Natural killer cell (primary cell): Measurements from ENCODE around the gene SYVN1. TPM values are rescaled to one million over a fixed set of nuclear protein-coding genes. Genes with fewer than 3 reads are reported as not detected.
A peak's percentile ranks its signal among the peaks of the same experiment; 100 is the strongest.

Source experiments
- ATAC-seq, 3 donors: fragments of 150-1000 bp in 2 of 3; fragments of 200-7000 bp in 1 of 3; cut with Tn5 transposase; 1 replicate in 1 of 3; 2 replicates in 2 of 3; pipeline ENCODE4 v1.10.0; 2021; ENCODE audit warnings: mild to moderate bottlenecking in 2 of 3, moderate library complexity in 2 of 3
- DNase-seq, 2 donors: peaks; one replicate each; pipeline versions ENCODE4 v3.0.0 to v3.0.0-alpha.2; 2013 to 2021; ENCODE audit warnings: mixed read lengths in 1 of 2
- H3K27ac ChIP-seq: one replicate; pipeline ENCODE4 v1.5.1; 2013; ENCODE audit warnings: mild to moderate bottlenecking, low read length
- H3K27me3 ChIP-seq: one replicate; pipeline ENCODE4 v1.6.1; 2013; ENCODE audit warnings: low read length; ENCODE audit not compliant: control insufficient read depth, insufficient read depth
- H3K36me3 ChIP-seq: one replicate; pipeline ENCODE4 v1.6.1; 2013; ENCODE audit warnings: low read length; ENCODE audit not compliant: control insufficient read depth, insufficient read depth
- H3K4me1 ChIP-seq: one replicate; pipeline ENCODE4 v1.6.1; 2013; ENCODE audit warnings: low read length; ENCODE audit not compliant: control insufficient read depth, insufficient read depth
- H3K4me3 ChIP-seq: one replicate; pipeline ENCODE4 v1.5.1; 2013; ENCODE audit warnings: low read length
- H3K9me3 ChIP-seq: one replicate; pipeline ENCODE4 v1.6.1; 2013; ENCODE audit warnings: low read length; ENCODE audit not compliant: control insufficient read depth, insufficient read depth
- H3K27ac Mint-ChIP-seq, 2 donors: one replicate each; pipeline ENCODE4 v1.8.0; 2022; ENCODE audit warnings: mild to moderate bottlenecking in 2 of 2, mixed read lengths in 2 of 2, moderate library complexity in 1 of 2
- H3K27me3 Mint-ChIP-seq, 2 donors: one replicate each; pipeline ENCODE4 v1.8.0; 2022; ENCODE audit warnings: low read depth in 2 of 2, mixed read lengths in 2 of 2
- H3K36me3 Mint-ChIP-seq: one replicate; pipeline ENCODE4 v1.8.0; 2022; ENCODE audit warnings: mixed read lengths
- H3K4me1 Mint-ChIP-seq, 2 donors: one replicate each; pipeline ENCODE4 v1.8.0; 2022; ENCODE audit warnings: mixed read lengths in 2 of 2
- H3K4me3 Mint-ChIP-seq: one replicate; pipeline ENCODE4 v1.8.0; 2022; ENCODE audit warnings: mild to moderate bottlenecking, moderate library complexity, mixed read lengths
- H3K9me3 Mint-ChIP-seq, 2 donors: one replicate each; pipeline ENCODE4 v1.8.0; 2022; ENCODE audit warnings: mixed read lengths in 2 of 2
- CTCF ChIP-seq: fragments of 200-600 bp; IDR thresholded peaks from one replicate; pipeline ENCODE4 v1.8.0; 2022; ENCODE audit warnings: antibody characterized with exemption
- WGBS: methylation state at CpG from one replicate; pipeline ENCODE4 v1.1.7; 2013; ENCODE audit warnings: missing lambda C conversion rate; ENCODE audit not compliant: insufficient coverage; 5-methylcytosine and 5-hydroxymethylcytosine counted together
- intact Hi-C: fragments of 100-400 bp; cut with micrococcal nuclease; formaldehyde crosslinking; loops from one replicate; pipeline ENCODE4 v1.14.2; 2022
- total RNA-seq, 4 donors: library from RNA; stranded (reverse); fragments of 120-200 nt in 1 of 4; gene quantifications; one replicate each; pipeline versions ENCODE4 v1.2.3 to v1.2.4, GENCODE V29; 2013 to 2022

The SYVN1 gene
- total RNA-seq, 3 donors from 2014 or later (not counting 1 experiment from before 2014, with no cell fraction given) = 72.9 to 109 (median 90.2) TPM

- WGBS = under 1% methylated on average over 89 of the region's 89 CpGs
- Mint-ChIP-seq H3K4me3 (peak within 1 kb of the TSS; percentile 86), H3K27ac (peak within 1 kb of the TSS; percentile 88 to 99), H3K9me3 (no peaks in the 10 kb centered on the region), H3K4me1 (peaks cover 37 to 50% of the 10 kb centered on the region in 2 donors), H3K27me3 (no peaks in the 10 kb centered on the region), H3K36me3 (no peaks in the 10 kb centered on the region)
- intact Hi-C loops = loop anchor here (1.0 to 10.0 kb wide), 5 partner anchors 17 to 343 kb away; partner anchors contain the start of genes CDCA5, SF1, SYVN1 and VPS51
- TF ChIP-seq CTCF = peak; percentile 83
- ATAC-seq (peak; percentile 74 to 89 (median 77)), DNase-seq (peak; percentile 100)
- Histone ChIP-seq H3K4me1 (peaks cover 55% of the 10 kb centered on the region), H3K27me3 (no peaks in the 10 kb centered on the region), H3K27ac (peak within 1 kb of the TSS; percentile 87), H3K9me3 (no peaks in the 10 kb centered on the region), H3K36me3 (peaks cover 35% of the 10 kb centered on the region), H3K4me3 (peak within 1 kb of the TSS; percentile 75)
Observed at GRCh38 chr11:65117206-65118096, 16.9 kb downstream of the SYVN1 start, which contains the start of gene ZNHIT2. TSS of gene ZNHIT2 (minus strand) at chr11:65117701. CDS start at chr11:65117653, 48 bp downstream.

GRCh38 chr11:65116370-65117205, 17.7 kb downstream of the SYVN1 start:
- peaks cover 37 to 48% of the 10 kb centered on the region in 2 donors for H3K4me1 Mint-ChIP-seq
- peak in 1 of 2 donors; percentile 80 for DNase-seq

More at GRCh38 chr11:65116370-65117205, 17.7 kb downstream of the SYVN1 start:
- H3K27me3 Mint-ChIP-seq = no peaks in the 10 kb centered on the region
- Histone ChIP-seq H3K4me3 (peak overlapping the region; percentile 75), H3K9me3 (no peaks in the 10 kb centered on the region), H3K27ac (peak overlapping the region; percentile 87), H3K36me3 (peaks cover 35% of the 10 kb centered on the region), H3K4me1 (peaks cover 59% of the 10 kb centered on the region), H3K27me3 (no peaks in the 10 kb centered on the region)
- peak overlapping the region; percentile 86 for H3K4me3 Mint-ChIP-seq
- no peaks in the 10 kb centered on the region for H3K36me3 Mint-ChIP-seq
- WGBS = 24% methylated on average over 68 of the region's 68 CpGs
- H3K9me3 Mint-ChIP-seq = no peaks in the 10 kb centered on the region
- TF ChIP-seq CTCF = no peak
- peak; percentile 3 to 21 (median 3) for ATAC-seq
- H3K27ac Mint-ChIP-seq = peak overlapping the region; percentile 88 to 99
- intact Hi-C loops = loop anchor here (1.0 to 10.0 kb wide), 5 partner anchors 18 to 342 kb away; partner anchors contain the start of genes CDCA5, SF1, SYVN1 and VPS51
